GM21717 (cell line): Measurements from ENCODE around the gene ZNF521.

Experiments used
- ATAC-seq: cut with Tn5 transposase; IDR thresholded peaks from one replicate; pipeline ENCODE4 v1.9.1; 2021; ENCODE audit warnings: mild to moderate bottlenecking, moderate library complexity; ENCODE audit not compliant: unreplicated experiment

ZNF521 gene

DNA sequence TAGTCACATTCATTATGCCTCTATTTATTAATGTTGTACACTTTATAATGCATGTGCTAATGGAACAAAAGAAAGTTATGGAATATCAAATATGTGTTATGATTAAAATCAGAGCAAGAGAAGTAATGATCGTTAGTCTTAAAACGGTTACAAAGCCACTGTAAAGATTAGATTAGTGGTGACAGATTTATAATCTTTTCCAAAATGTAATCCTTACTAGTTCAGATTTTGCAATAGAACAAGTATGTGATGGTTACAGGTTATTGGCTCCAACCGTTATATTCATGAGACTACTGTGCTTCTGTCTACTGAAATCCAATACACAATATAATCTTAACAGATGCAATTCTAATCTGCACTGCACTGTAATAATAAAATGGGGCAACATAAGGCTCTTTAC lies 180.6 kb downstream of the ZNF521 start:
- no peak for ATAC-seq

DNA sequence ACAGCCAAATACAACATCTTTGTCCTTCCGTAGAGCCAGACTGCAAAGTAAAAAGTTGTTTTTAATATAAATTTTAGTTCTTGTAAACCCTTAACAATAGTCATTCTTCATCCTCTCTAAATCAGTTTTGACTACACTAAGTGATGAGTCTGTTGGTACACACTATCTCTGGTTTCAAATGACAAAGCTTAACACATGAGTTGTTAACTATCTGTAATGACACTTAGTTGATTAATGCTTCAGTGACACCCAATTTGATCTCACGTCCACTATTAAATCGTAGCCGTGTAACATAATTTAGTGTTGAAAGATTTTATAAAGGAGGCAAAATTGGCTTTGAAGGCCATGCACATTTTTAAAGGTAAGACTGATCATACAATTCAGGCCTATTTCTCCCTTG lies 181.6 kb downstream of the ZNF521 start:
- no peak for ATAC-seq

DNA sequence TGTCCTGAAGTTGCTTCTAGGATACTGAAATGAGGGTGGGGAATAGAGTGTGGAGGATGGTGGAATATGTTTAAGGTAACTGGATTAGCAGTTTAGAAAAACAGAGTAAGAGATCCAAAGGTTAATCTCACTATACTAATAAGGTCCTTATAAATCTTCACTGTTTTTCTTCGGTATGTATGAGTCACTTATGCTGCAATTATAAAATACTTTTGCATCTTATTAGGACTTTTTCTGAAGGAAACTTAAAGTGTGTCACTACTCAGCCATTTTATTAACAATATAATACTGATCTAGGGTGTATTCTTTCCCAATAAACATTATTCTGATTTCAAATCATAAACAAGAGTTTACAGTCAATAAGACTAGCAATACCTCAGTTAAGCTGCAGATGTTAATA lies 182.3 kb downstream of the ZNF521 start:
- no peak for ATAC-seq

DNA sequence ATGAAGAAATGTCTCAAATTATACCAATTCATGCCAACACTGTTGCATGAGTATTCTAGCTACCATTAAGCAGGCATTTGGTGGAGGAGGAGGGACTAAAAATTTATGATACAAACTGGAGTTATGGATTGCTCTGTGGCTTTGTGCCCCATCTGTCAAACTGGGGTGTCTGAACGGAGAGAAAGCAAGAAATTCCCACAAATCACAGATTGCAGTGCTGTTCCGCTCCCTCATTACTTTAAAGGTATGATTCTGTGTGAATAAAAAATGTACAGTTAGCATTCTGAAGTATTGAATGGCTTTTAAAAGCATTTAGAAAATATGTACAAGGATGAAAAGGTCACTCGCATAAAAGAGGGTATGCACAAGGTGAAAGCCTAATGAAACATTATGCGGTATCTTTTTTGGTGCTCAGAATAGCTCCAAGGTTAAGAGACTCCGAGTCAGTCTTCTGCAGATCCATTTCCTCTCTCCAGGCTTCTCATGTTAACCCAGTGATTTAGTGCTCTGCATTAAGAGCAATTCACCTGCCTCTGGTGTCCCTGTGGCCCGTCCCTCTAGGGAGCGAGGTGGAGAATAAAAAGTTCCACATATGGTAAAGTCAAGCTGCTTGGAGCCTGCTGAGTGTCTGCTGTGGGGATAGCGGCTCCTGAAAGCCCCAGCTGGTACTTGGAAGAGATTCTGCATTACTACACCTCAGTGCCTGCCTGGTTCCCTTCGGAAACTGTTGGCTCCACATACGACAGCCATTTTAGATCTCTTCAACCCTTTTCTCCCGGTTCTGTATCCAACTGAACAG lies 184.2 kb downstream of the ZNF521 start:
- no peak for ATAC-seq

DNA sequence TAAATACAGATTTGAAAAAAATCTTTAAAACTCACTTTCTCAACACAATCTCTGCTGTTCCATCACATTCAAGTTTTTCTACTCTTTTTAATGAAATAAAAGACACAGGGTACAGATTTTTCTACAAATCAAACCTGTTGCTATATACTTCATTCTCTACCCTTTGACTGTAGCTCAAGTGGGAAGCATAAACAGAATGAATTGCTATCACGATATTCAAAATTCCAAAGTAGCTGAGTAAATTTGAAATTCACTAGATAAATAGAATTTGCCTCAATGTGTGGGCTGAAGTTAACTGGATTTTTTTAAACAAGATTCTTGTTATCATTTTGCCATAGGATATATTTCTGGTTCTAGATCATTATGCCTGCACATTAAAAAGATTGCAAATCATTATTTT lies 185.9 kb downstream of the ZNF521 start:
- no peak for ATAC-seq

DNA sequence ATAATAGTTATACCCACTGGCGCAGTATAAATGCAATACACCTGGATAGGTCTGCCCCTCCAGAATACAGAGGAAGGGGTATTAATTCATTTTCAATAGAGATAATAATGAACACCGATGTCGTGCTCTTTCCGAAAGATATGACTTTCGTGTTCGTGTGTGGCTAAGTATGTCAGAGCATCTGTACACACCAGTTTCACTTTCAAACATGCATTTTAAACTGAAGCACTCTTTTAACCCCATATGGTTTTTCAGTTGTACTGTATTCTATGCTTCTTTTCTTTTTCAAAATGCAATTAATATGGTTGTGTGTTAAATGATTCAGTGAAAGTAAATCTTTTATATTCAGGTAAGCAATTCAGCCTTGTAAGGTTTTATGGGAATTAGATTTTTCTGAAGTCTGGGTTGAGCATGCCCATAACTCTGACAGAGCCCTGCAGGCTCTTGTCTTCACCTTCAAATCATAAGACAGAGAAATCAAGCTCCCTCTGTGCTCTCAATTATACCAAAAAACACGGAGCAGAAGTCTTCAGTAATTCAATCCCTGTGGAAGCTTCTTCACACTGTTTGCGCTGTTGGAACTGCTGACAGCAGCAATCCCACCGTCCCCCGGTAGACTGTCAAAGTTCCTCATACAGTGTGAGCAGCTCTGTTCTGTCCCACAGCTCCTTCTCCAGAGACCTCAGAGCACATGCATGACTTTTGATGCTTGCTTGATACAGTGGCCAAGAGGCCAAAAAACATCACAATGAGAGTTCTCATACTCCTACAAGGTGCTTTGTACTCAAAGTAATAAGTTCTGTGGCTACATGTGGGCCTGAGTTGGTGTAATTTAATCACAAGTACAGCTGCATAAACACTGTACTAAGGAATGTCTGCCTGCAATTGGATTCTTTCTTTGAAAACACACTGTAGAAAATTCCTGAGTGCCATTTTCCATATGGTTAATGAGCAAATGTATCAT lies 186.8 kb downstream of the ZNF521 start:
- ATAC-seq = peak; percentile 92

DNA sequence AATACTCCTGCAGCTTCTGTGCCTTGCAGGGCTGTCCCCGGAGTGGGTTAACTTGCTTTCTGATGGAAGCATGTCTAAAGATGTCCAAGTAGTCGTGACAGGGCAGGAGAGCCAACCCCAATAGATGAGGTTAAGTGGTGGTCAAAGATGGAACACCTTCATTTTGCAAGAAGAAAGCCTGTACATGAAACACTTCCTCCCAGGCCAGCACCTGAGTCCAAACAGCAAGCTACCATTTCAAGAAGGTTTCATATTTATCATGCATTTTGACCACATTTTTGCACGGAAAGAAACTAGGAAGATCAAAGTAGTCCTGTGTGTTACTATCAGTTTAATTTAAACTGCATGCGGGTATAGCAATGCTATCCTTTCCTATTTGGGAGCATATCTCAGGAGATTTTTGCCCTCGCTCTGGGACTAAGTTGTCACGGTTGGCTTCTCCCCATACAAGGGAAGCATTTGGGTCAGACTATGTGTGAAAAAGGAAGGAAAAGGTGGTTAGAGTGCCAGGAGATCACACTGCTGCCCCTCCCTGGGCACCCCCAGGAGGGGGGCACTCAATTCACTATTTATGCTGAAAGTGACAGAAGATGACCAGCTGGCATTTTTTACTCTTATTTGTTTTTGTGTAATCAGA lies 187.6 kb downstream of the ZNF521 start:
- peak; percentile 35 for ATAC-seq

DNA sequence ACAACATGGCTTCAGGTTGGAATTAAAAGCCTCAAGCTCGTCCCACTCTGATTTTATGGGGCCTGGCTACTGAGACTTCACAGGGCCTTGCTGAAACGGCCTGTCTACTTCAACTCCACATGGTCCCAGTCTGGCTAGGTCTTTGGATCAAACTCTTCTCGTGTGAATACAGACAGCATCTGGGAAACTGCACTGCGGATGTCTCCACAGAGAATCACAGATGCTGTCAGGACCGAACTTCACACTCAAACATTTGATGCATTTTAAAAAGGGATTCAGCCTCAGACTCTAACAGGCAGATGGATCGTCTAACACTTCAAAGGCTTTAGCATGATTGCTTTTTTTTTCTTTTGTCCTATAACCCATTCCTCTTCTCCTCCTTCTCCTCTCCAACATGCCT lies 198.5 kb downstream of the ZNF521 start:
- no peak for ATAC-seq

DNA sequence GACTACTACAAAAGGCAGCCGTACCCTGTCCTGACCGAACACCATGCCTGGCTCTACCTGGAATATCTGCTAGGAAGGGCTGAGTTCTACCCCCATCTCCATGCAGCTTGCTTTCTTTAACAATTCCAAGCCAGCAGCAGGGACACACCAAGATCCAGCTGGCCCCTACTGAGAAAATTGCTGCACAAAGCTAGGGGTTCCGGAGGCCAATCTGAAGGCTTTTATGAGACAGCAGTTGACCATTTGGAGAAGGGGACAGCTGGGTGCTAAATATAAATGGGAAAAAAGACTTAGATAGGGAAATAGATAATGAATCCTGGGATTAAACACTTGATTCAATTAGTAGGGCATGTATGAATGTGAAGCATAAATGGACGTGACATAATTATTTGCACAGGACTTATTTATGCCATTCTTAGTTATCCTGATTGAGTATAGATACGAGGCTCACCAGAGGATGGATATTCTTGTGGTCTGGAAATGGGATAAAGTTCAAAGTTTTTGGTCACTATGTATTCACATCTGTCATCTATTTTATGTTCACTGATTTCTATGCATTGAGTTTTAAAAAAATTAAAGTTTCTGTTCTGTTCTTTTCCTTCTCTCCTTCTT lies 204.0 kb downstream of the ZNF521 start:
- ATAC-seq = no peak

DNA sequence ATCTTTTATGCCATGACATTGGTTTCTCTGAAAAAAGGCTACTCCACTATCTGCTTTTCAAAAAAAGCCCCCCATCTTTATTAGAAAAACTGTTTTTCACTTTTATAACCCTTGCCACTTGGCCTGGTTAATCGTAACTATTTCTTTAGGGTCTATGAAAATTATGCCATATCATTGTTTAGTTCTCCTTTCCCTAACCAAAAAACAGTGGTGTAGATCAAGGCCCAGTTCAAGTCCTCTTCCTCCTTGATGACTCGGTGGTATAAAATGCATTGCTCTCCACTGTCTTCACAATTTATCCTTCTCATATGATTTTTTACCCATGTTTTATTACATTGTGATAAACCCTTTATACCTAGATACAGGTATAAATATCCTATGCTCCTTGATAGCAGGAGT lies 205.5 kb downstream of the ZNF521 start:
- no peak for ATAC-seq

DNA sequence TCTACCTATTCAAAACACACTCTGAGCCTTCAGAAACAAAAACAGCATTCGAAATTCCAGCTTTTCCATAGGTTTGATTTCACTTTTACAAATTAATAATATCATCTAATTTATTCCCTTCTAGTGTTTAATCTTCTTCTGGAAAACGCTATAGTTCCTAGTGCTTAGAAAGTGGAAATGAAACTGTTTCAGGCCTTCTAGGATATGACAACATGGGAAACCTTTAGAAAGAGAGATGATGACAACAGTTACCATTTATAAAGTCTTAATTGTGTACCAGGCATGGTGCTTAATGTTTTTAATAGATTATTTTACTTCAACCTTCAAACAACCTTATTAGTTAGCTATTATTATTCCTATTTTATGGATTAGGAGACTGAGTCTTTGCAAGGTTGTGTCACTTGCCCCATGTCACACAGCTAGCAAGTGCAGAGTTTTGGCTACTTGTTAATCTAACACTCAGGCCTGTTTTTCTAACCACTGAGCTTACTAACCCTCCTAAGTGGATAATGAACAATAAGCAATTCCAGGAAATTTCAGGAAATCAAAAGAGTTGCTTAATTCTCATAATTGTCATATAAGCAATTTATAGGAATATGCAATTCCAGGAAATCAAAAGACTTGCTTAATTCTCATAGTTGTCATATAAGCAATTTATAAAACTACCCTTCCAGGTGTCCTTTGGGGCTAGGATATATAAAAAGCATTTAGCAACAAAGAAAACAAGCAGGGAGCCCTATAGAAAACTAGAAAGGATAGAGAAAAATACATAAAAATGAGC lies 206.0 kb downstream of the ZNF521 start:
- ATAC-seq = no peak

DNA sequence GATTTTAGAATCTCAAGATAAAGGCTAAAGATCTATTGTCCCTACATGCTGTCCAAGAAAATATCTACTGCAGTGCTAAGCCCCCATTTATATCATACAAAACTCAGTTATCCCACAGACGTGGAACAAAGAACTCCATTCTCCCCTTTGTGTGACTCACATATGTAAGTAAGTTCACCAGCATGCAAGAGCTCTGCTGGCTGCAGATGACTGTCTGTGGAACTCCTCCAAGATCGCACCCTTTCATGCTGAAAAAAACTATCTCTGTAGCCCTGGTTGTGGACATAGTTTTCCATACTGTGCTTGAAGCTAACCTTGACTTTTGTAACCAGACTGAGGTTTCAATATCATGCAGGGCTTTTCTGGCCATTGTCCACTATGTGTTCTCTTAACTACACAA lies 207.1 kb downstream of the ZNF521 start:
- no peak for ATAC-seq

DNA sequence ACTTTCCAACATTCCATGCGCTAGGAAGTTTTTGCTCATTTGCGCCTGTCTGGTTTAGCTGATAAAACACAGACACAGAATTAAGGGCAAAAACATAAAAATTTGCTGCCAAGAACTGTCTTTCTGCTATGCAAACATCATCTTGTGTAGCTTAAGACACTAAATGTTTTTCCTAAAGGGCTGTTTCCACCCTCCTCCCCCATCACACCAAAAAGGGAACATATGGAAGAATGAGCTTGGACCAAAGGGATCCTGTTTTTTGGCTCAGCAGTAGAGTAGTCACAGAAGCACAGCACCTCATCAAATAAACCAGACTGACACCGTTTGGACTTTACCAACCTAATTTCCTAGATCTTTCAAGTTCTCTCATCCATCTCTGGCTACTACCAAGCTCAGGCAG lies 210.1 kb downstream of the ZNF521 start:
- no peak for ATAC-seq

DNA sequence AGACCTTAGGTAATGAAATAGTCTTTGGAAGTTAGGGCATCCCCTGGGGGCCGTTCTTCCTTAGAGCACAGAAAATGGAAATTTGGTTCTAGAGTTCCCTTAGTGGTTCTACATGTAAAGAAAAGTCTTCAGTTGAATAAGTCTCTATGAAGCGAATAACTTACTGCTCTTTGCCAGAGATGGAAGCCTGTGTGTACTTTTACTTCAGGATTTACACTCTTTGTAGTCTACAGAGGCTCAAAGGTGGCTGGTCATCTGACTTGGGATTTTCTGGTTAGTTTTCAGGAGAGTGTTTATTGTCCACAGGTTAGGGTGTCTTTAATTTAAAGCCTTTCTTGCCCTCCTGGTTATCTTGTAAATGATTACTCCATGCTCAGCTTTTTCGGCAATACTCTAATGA lies 210.6 kb downstream of the ZNF521 start:
- ATAC-seq = no peak

DNA sequence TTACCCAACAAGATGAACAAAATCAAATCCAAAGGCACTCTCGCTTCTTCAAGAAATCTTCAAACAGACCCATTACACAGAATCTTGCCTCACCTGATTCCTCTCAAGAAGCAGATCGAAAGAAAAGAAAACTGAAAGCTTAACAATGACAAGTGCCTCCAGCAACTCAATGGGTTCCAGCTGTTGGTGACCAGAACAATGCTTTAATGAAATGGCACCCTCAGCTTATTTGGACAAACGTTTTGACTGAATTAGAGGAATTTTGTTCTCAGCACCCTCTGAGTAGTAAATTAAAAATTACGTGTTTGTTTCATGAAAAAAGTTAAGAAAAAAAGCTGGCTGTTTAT lies 211.0 kb downstream of the ZNF521 start:
- no peak for ATAC-seq

DNA sequence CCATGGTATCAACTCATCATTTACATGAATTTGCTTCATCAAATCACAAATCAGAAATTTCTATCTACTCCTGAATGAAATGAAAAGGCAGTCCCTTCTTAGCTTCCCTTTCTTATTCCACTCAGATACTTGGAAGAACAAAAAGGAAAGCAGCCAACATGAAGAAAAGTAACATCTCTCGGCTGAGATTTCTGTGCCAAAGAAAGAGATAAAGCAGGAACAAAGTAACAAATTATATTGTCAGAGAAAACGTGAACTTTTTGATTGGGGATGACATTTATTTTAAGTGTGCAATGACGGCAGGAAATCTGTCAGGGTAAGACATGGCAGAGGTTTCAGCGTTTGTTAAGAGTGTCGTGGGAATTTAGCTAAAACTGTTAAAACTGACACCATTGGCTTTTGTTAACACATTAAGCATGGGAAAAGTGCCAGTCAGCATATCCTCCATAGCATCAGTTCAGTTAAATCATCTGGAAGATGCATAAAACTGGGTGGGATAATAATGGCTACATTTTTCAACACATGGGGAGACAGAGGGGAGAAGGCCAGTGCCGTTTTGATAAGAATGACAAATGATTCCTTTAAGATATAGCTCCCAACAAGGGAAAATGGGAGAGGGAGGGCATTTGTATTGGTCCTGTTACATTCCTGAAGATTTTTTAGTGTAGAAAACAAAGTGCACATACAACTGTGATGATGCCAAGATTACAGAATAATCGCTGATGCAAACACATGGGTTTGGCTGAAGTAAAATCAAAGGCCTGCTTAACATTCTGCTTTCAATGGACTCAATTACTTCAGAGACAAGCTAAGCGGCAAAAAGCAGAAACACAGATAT lies 211.6 kb downstream of the ZNF521 start:
- ATAC-seq = no peak

DNA sequence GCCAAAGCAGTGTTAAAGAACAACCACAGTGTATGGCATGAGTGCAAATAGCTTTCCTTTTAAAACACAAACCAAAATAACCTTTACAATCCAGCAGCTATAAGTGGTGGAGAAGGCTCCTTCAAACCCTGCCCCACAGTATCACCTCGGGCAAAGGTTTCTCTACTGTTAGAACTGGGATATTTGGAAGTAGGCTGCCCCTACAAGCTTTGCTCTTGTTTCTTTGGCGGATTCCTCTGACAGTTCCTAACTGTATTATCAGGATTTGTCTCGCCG lies 214.8 kb downstream of the ZNF521 start:
- ATAC-seq = no peak

DNA sequence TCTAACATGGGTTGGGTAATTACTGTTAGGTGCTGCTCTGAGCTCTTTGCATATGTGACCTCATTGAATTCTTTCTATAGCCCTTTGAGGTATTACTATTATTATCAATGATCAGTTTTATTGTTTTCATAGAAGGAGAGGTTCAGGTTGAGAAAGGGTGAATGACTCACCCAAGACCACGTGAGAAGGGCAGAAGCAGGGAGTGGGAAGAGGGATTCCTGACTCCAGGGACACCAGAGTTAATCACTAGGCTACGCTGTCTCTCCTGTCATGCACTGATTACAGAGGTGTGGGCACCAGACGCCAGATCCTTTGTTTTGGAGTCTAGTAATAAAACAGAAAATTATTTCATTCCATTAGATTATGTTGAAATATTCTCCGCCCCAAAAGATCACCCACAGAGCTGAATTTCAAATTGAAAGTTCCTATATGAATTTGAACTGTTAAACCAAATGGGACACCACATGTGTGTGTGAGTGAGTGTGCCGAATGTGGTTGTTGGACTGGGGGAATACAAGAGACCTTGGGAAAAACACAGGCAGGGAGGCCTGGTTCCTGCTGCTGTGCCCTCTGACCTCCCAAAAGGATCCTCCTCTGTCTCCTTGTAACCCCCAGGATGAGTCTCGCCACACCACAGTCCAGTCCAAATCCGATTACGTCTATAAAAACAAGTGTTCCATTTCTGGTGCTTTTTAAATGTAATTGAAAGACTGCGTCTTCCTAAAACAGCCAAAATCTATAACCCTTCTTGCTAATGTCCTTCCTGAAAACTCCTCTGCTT lies 215.4 kb downstream of the ZNF521 start:
- ATAC-seq = no peak

DNA sequence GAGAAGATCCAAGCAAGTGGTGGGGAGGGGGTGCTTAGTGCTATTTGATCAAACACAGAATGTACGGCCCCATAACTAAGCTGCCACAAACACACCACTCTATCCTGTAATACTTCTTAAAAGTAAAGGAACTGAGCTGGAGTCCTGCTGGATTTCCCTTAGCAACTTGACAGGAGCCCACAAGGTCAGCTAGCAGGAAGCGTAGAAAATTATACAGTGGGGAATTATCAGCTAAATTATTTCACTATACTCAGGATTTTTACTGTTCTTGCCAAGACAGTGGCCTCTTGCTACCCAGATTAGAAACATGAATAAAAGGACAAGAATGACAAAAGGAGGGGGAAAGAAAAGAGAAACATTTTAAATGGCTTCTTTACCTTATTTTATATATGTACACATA lies 217.1 kb downstream of the ZNF521 start:
- no peak for ATAC-seq
